Left ventricle myocardium superior (tissue), 1 donor: ENCODE measurements around the gene NIP7. TPM values are rescaled to one million over a fixed set of nuclear protein-coding genes. Genes with fewer than 3 reads are reported as not detected.

ENCODE experiments used
- ATAC-seq: fragments of 200-7000 bp; cut with Tn5 transposase; one replicate; pipeline ENCODE4 v1.9.1; 2020; ENCODE audit warnings: mild to moderate bottlenecking, moderate library complexity
- DNase-seq: peaks from one replicate; pipeline ENCODE4 v3.0.0-alpha.2; 2020
- intact Hi-C: fragments of 100-400 bp; cut with micrococcal nuclease; formaldehyde crosslinking; loops from one replicate; pipeline ENCODE4 v1.11.0; 2022
- total RNA-seq: library from RNA; stranded (reverse); fragmentation: NEBNext Ultra II Directional; extraction: Animal tissue kit (Norgen Biotek cat#: 25700); gene quantifications from one replicate; pipeline ENCODE4 v1.2.1, GENCODE V29; 2021
- donor health status: DM: no; HTN: yes; CAD: no; lungs with severe emphysema.

Gene NIP7
- total RNA-seq, 1 donor from 2014 or later = 8.0 TPM

- ATAC-seq = no peak
- intact Hi-C loops = no loop called here
- DNase-seq = no peak
Observed at GRCh38 chr16:69378036-69378435, 38.5 kb downstream of the NIP7 start.

DNA sequence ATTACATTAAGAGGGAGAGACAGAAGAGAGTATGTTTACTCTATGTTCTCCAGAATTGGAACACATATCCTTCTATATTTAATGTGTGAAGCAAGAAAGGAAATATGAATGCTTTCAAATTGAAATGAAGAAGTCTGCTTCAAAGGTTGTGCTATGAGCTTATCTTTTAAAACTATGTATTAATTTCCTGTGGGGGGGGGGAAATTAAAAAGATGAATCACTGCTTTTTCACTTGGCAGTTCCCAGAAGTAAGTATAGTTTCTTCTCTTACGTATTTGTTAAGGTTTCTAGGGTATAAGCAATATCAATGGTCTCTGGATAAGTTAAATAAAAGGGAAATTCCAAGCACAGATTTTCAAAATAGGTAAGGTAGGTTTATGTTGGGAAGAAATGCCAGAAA, 39.2 kb downstream of the NIP7 start:
- intact Hi-C loops = no loop called here
- no peak for ATAC-seq

GRCh38 chr16:69381231-69381630, 41.7 kb downstream of the NIP7 start:
- intact Hi-C loops = no loop called here
- no peak for DNase-seq
- no peak for ATAC-seq

More for the DNA sequence above, 39.2 kb downstream of the NIP7 start:
- DNase-seq = no peak

- intact Hi-C loops = no loop called here
- DNase-seq (no peak), ATAC-seq (no peak)
Observed at GRCh38 chr16:69382421-69382820, 42.8 kb downstream of the NIP7 start.

DNA sequence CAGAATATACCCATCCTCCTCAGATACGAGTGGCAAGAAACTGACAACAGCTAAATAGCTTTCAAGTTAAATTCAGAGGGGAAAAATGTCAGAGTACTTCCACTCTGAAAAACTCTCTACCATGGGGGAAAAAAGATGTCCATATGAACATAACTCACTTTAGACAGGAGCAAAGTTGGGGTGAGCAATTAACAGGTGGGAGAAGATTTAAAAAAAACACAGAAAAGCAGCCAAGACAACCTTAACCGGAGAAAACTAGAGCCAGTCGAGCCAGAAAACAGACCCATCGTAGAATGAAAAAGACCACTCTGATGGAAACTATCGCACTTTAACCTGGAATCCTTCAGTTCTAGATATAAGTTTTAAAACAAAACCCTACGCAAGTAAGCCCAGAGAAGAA, 45.4 kb downstream of the NIP7 start:
- no peak for ATAC-seq
- intact Hi-C loops = no loop called here
- no peak for DNase-seq

GRCh38 chr16:69386596-69386995, 47.0 kb downstream of the NIP7 start:
- ATAC-seq (no peak), DNase-seq (no peak)
- intact Hi-C loops = no loop called here

Other genes with a start within 250 kb of the NIP7 start
- 0.67 TPM for gene HAS3, start 234.1 kb upstream of the NIP7 start, total RNA-seq
- 51.7 TPM for gene CHTF8, start 207.2 kb upstream of the NIP7 start, total RNA-seq
- gene UTP4, start 207.1 kb upstream of the NIP7 start, total RNA-seq = 32.3 TPM
- 10.4 TPM for gene SNTB2, start 152.6 kb upstream of the NIP7 start, total RNA-seq
- gene VPS4A, start 28.4 kb upstream of the NIP7 start, total RNA-seq = 30.3 TPM
- 7.2 TPM for gene PDF, start 9.2 kb upstream of the NIP7 start, total RNA-seq
- 25.9 TPM for gene COG8, start 208 bp upstream of the NIP7 start, total RNA-seq
- gene TMED6, start 12.0 kb downstream of the NIP7 start, total RNA-seq = not detected
- 26.8 TPM for gene TERF2, start 46.2 kb downstream of the NIP7 start, total RNA-seq
- gene CYB5B, start 84.8 kb downstream of the NIP7 start, total RNA-seq = 59.8 TPM
- 14.3 TPM for gene NFAT5, start 226.2 kb downstream of the NIP7 start, total RNA-seq